GM18858 (cell line): ENCODE data around the gene PROK1.

Experiments
- ATAC-seq: cut with Tn5 transposase; IDR thresholded peaks from one replicate; pipeline ENCODE4 v1.9.1; 2021; ENCODE audit not compliant: unreplicated experiment

Gene PROK1

GRCh38 chr1:110487726-110488125 lies 36.8 kb downstream of the PROK1 start:
- ATAC-seq, result no peak

GRCh38 chr1:110488161-110488560 lies 37.2 kb downstream of the PROK1 start:
- ATAC-seq, result no peak

- no peak for ATAC-seq
Measured at GRCh38 chr1:110488867-110489266, 37.9 kb downstream of the PROK1 start.

GRCh38 chr1:110489406-110489805 lies 38.5 kb downstream of the PROK1 start:
- no peak for ATAC-seq

- no peak for ATAC-seq
Measured at GRCh38 chr1:110489973-110490542, 39.1 kb downstream of the PROK1 start.

- ATAC-seq, result no peak
Measured at GRCh38 chr1:110490791-110491451, 40.0 kb downstream of the PROK1 start.

- no peak for ATAC-seq
Measured at GRCh38 chr1:110492573-110492972, 41.6 kb downstream of the PROK1 start.

- no peak for ATAC-seq
Measured at GRCh38 chr1:110493059-110493699, 42.2 kb downstream of the PROK1 start.

- no peak for ATAC-seq
Measured at GRCh38 chr1:110494036-110494435, 43.1 kb downstream of the PROK1 start.

GRCh38 chr1:110494522-110495406 lies 43.8 kb downstream of the PROK1 start:
- no peak for ATAC-seq

GRCh38 chr1:110495926-110496600 lies 45.1 kb downstream of the PROK1 start:
- ATAC-seq, result no peak

- ATAC-seq, result no peak
Measured at GRCh38 chr1:110498270-110498669, 47.3 kb downstream of the PROK1 start.

GRCh38 chr1:110501488-110502132 lies 50.7 kb downstream of the PROK1 start:
- ATAC-seq, result no peak

GRCh38 chr1:110502402-110503151 lies 51.6 kb downstream of the PROK1 start:
- ATAC-seq, result no peak

GRCh38 chr1:110503471-110503870 lies 52.5 kb downstream of the PROK1 start:
- ATAC-seq, result no peak

GRCh38 chr1:110504226-110504625 lies 53.3 kb downstream of the PROK1 start:
- ATAC-seq, result no peak

- ATAC-seq, result no peak
Measured at GRCh38 chr1:110505596-110505995, 54.6 kb downstream of the PROK1 start.

GRCh38 chr1:110506541-110506940 lies 55.6 kb downstream of the PROK1 start:
- ATAC-seq, result no peak
